NOMO-1 treated with dmso at 0.1 percent for 144 hours (cell line): Measurements from ENCODE around the gene PDZD8.
"Not testable (repeated sequence)": the region's sequence is repeated elsewhere in the genome, so short reads cannot be mapped to it uniquely, and the experiment has no call there.

Source experiments
- DNase-seq: peaks from one replicate; lab custom pipeline; 2025; ENCODE audit not compliant: unreplicated experiment; lab: John Stamatoyannopoulos, UW

Gene PDZD8

GRCh38 chr10:117350909-117351308, 24.3 kb downstream of the PDZD8 start:
- DNase-seq, result no peak

- no peak for DNase-seq
These were observed 27.0 kb downstream of the PDZD8 start for GRCh38 chr10:117348236-117348635.

- no peak for DNase-seq
These were observed 28.7 kb downstream of the PDZD8 start for GRCh38 chr10:117346574-117346973.

- no peak for DNase-seq
These were observed 30.1 kb downstream of the PDZD8 start for GRCh38 chr10:117345143-117345542.

- DNase-seq, result no peak
These were observed 32.6 kb downstream of the PDZD8 start for GRCh38 chr10:117342641-117343040.

GRCh38 chr10:117341061-117341460, 34.2 kb downstream of the PDZD8 start:
- DNase-seq, result no peak

- DNase-seq, result no peak
These were observed 35.3 kb downstream of the PDZD8 start for GRCh38 chr10:117339979-117340378.

- DNase-seq, result no peak
These were observed 35.7 kb downstream of the PDZD8 start for GRCh38 chr10:117339578-117339977.

GRCh38 chr10:117334926-117335325, 40.3 kb downstream of the PDZD8 start:
- no peak for DNase-seq

GRCh38 chr10:117334066-117334465, 41.2 kb downstream of the PDZD8 start:
- DNase-seq, result no peak

- DNase-seq, result no peak
These were observed 48.0 kb downstream of the PDZD8 start for GRCh38 chr10:117327262-117327661.

- no peak for DNase-seq
These were observed 50.9 kb downstream of the PDZD8 start for GRCh38 chr10:117324367-117324766.

- no peak for DNase-seq
These were observed 53.0 kb downstream of the PDZD8 start for GRCh38 chr10:117322260-117322659.

- DNase-seq, result no peak
These were observed 55.1 kb downstream of the PDZD8 start for GRCh38 chr10:117320050-117320665.

- no peak for DNase-seq
These were observed 56.3 kb downstream of the PDZD8 start for GRCh38 chr10:117318909-117319308.

- no peak for DNase-seq
These were observed 58.5 kb downstream of the PDZD8 start for GRCh38 chr10:117316701-117317100.

- no peak for DNase-seq
These were observed 61.6 kb downstream of the PDZD8 start for GRCh38 chr10:117313641-117314040.

GRCh38 chr10:117312430-117312829, 62.8 kb downstream of the PDZD8 start:
- no peak for DNase-seq

GRCh38 chr10:117311261-117311660, 64.0 kb downstream of the PDZD8 start:
- DNase-seq, result no peak

GRCh38 chr10:117306674-117307073, 68.6 kb downstream of the PDZD8 start:
- no peak for DNase-seq

GRCh38 chr10:117303451-117303850, 71.8 kb downstream of the PDZD8 start:
- DNase-seq, result not testable (repeated sequence)

GRCh38 chr10:117300671-117301070, 74.6 kb downstream of the PDZD8 start:
- no peak for DNase-seq

- DNase-seq, result no peak
These were observed 75.8 kb downstream of the PDZD8 start for GRCh38 chr10:117299435-117299834.
